ENCODE results near the gene CFAP97D1.

GRCh38 chr17:43784068-43784467 lies 3.8 kb downstream of the CFAP97D1 start:
- TF ChIP-seq EZH2phosphoT487 (IDR thresholded peaks at IDR 0.05; ENCODE audit: low read depth) (no peak), CTCF (IDR thresholded peaks at IDR 0.05; ENCODE audit: low read depth, low read length) (no peak)

All from OCI-LY3 (cell line).